GM18907 (cell line): ENCODE data around the gene NHS.
"Not testable (repeated sequence)": the region's sequence is repeated elsewhere in the genome, so short reads cannot be mapped to it uniquely, and the experiment has no call there.

ENCODE experiments used
- ATAC-seq: cut with Tn5 transposase; IDR thresholded peaks from one replicate; pipeline ENCODE4 v1.9.1; 2021; ENCODE audit warnings: mild to moderate bottlenecking, moderate library complexity; ENCODE audit not compliant: unreplicated experiment

NHS gene

DNA sequence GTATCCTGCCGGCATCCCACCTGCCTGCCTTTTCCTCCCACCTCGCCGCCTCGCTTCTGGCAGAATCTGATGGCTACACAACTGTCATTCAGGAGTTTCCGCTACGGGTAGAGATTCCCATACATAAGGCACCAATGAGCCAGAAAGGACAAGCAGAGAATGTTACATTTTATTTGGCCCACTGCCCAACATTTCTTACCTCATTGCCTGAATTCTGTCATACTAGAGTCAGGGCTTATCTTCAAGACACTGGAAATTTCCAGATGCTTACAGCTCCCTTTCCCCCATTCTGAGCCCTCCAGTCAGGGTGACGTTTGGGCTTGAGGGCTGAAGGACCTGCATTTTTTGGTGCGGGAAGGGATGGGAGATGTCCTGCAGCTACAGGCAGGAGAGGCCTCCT lies 113.0 kb downstream of the NHS start:
- ATAC-seq, result no peak

DNA sequence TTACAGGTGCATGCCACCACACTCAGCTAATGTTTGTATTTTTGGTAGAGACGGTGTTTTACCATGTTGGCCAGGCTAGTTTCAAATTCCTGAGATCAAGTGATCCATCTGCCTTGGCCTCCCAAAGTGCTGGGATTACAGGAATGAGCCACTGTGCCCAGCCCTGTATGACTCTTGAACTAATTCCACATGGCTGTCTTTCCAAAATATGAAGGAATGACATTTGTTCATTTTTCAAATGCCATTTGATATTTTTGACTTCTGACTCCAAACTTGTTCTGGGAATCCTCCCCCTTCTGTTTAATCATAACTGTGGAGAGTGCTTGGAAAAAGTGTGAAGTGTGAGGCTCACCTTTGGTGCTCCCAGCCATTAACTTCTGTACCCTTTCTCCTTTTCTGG lies 119.2 kb downstream of the NHS start:
- no peak for ATAC-seq

- no peak for ATAC-seq
Measured at GRCh38 chrX:17495052-17495451, 120.1 kb downstream of the NHS start.

GRCh38 chrX:17496407-17496806 lies 121.4 kb downstream of the NHS start:
- no peak for ATAC-seq

DNA sequence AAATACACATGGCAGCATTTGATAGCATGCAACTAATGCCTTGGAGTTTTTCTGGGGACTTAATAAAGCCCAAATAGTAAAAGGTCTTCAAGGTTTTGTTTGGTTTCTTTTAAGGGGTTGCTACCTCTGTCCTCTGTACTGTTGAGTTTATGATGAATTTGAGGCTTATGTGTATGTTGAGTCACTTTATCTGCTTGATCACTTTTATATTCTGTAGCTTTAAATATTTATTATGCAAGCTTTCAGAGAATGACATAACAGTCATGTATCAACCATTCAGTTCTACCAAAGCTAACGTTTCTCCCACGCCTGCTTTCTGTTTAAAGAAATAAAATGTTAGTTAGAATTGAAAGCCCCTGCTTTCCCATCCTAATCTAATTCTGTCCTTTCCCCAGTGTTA lies 122.2 kb downstream of the NHS start:
- no peak for ATAC-seq

DNA sequence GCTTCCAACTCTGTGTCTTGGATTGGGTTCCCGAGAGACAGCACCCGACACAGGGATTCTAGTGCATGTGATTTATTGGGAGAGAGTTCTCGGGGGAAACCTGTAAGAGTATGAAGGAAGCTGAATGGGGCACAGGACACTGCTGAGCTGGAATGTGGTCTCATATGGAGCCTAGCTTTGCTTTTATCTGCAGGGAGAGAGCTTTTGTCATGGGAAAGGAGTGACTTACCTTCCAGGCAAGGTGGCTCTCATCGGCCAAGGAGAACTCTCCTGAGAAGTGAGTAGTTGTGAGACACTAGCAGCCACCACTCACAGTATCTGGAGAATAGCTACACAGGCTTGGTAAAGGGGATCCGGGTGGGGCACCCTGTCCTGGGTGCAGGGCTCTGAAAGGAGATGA lies 124.5 kb downstream of the NHS start:
- ATAC-seq, result no peak

DNA sequence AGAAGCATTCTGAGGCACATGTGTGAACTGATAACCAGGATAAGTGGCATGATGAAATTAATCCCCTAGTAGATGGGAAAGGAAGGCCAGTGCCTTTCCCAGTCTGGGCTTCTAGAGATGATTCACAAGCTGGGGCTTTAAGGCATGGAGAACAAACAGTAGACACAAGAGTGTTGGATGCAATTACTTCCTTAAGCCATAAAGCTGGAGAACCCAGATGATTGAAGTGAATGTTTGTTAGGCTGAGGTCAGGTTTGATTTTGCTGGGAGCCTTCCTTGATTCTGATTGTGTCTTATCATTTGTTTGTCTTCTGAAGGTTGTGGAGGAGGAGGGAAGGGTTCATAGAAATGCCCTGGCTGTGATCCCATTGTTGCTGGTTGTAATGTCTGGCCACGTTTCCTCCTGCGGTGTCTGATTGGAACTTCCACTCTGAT lies 125.2 kb downstream of the NHS start:
- no peak for ATAC-seq

DNA sequence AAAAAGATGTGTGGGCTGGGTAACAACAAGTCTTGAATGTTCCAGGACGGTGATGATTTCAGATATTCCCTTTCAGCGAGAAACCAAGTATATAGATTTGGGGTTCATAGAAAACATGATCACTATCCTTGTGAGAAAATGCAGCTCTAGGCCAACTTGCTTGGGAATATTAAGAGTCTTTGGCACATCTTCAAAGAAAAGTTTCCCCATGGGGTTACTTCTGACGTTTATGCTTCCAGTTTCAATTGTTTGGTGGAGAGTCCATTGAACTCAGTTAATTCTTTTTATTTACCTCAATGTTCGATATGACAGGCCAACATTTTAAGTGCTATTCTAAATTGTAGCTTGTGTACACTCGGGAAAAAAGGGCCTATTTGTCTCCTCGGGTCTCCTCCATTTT lies 126.7 kb downstream of the NHS start:
- no peak for ATAC-seq

DNA sequence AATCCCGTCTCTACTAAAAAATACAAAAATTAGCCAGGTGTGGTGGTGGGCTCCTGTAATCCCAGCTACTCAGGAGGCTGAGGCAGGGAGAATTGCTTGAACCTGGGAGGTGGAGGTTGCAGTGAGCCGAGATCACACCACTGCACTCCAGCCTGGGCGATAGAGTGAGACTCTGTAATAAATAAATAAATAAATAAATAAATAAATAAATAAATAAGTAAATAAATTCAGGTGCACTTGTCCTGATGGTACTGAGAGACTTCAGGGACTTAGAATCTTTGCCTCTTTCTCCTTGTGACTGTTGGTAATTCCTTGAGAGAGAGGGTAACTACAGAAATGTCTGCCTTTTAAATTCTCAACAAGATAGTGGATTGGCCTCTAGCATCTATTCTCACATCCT lies 131.4 kb downstream of the NHS start:
- ATAC-seq, result not testable (repeated sequence)

DNA sequence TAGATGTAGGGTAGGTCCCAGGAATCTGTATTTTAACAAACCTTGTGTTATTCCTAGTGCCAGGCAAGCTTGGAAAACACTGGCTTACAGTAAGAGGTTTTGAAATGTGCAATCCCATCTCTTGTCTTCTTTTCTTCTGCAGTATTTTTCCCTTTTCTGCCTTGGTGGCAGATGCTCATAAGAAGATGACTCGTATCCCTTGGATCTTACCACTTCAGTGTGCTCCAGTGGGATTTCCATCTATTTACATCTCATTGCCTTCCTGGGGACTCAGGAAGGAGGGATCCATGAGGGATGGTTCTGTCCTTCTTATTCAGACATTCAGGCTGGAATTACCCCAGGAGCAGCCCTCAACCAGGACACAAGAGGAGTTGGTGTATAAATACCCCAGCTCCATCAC lies 136.6 kb downstream of the NHS start:
- ATAC-seq, result no peak

DNA sequence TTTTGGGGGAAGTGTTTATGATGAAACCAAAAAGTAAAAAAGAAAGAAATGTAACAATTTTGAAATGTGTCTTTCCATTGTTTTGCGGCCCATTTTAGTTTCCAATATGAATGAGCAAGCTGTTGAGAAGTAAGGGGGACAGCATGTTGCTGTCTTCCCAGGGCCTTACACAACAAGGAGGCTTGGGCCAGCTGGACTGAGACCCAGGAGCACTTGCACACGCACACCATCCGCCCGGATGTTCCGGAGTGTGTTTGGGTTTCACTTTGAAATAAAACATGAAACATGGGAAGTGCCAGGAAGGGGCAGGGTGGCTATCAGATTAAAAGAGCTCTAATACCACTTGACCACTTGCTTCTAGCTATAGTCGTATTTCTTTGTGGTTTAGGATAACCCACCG lies 144.4 kb downstream of the NHS start:
- no peak for ATAC-seq

GRCh38 chrX:17520016-17520615 lies 145.1 kb downstream of the NHS start:
- no peak for ATAC-seq

DNA sequence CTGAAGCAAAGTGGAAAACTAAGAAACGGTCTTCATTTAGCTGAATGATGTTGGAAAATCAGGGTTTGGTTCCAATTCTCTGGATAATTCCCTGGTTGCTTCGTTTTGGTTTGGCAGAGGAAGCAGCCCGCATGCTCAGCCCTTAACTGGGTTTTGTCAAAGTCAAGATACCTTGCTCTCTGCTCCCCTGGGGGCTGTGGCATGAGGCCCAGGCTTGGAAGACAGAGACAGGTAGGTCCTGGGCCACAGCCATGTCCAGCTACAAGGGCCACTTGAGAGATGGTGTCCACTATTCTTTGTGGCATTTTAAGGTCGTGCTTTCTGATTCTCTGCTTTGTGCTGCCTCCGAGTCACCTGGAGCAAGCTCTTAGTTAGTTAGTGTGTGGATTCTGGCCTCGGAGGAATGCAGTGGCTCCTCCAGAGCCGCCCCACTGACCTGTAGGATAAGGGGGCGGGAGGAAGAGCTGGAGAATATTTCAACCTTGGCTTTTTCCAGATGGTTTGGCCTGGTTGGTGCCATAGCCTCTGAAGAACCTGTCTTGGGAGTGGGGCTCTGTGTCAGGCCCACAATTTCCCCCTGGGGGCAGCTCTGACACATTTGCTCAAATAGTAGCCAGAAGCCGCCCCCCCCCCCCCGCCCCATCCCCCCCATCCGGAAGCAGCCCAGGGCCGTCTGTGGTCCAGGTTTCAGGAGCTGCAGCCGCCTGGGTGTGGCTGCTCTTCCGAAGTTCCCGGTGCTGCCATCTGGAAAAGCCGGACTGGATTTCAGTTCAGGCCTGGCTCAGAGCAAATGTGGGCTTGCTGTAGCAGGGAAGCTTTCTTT lies 147.1 kb downstream of the NHS start:
- ATAC-seq, result no peak

- ATAC-seq, result no peak
Measured at GRCh38 chrX:17525266-17525665, 150.3 kb downstream of the NHS start.

DNA sequence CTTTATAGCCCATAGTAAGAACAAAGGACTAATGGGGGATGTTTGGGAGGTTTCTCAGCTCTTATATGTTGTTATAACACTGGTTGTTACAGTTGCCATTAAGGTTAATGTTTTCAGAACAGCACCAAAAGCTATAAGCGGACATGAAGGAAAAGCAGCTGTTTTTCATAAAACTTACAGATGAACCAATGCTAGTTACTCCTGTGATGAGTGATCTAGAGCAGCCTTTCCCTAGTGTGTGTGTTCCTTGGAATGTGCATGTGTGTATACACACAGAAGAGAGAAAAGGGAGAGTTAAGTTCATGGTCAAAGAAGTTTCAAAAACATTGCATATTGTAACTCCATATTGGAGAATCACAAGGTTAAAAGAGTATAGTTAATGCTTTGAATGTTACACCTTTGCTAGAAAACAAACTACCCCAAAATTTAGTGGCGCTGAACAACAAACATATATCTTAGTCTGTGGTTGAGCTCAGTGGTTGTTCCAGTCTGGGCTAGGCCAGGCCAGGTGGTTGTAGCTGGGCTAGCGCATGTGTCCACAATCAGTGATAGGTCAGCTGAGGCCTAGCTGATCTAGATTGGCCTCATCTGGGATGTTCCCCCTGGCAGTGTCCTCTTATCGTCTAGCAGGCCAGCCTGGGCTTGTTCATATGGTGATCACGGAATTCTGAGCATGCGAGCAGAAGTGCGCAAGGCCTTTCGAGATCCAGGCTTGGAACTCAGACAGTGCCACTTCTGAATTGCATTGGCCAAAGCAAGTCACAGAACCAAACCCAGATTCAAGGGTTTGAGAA lies 151.0 kb downstream of the NHS start:
- no peak for ATAC-seq

DNA sequence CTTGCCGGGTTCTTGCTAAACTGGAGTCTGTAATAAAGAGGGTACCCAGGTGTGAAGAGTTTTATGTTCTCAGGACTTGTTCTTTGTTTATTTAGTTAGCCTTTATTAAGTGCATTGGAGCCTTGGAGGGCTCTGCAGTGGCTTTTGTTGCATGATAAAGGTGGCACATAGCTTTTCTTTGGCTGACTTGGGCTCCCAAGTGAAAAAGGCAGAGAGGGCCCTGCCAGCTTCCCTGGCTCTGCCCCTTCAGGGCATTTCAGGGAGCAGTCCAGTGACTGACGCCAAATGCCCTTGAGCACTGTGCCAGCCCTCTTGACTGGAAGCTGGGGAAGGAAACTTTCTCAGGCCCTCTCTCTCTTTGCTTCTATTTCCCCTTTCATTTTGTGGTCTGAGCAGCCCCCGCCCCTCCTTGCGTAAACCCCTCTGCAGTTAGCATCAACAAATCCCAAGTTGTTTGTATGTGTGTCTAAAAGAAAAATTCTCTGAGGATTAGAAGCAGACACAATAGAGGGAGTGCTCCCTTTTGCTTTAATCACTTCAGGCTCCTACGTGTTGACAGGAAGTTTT lies 152.2 kb downstream of the NHS start:
- ATAC-seq, result no peak

GRCh38 chrX:17527922-17528321 lies 152.9 kb downstream of the NHS start:
- ATAC-seq, result no peak

DNA sequence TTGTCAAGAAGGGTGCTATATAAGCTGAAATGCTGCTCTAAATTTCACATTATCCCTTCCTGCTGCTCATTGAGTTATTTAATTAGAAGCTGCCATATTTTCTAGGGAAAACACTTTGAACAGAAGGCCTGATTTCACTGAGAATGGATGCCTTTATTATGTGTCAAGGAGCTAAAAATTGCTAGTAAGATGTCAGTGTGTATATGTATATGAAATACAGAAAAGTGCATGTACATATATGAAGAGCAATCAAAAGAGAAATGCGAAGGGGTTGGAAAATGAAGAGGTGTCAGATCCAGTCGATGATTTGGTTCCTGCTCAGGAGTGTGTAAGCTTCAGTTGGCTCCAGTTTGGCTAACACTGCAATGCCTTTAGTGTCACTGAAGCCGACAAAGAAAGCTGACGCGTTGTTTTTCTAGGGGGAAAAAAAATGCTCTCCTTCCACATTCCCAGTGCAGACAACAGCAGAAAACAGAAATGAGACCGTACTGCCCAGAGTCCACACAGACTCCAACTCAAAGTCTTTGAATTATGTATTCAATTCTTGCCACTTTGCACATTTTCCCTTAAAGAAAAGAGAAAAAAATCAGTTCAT lies 154.2 kb downstream of the NHS start:
- no peak for ATAC-seq

- ATAC-seq, result no peak
Measured at GRCh38 chrX:17531500-17531899, 156.5 kb downstream of the NHS start.

DNA sequence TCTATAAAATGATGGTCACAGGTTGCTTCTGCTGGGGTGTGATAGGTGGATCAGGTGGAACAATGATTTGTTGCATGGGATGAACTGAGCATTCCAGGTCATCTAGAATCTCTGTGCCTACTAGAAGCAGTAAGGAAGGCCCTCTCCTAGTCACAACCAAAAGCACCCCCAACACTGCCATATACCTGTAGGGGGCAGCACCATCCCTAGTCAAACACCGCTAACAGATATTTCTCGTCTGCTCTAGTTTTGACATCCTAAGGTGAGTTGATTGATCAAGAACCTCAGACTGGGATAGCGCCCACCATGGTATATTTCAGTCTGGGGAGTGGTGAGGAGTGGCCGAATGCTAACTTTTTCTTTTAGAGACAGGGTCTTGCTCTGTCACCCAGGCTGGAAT lies 160.2 kb downstream of the NHS start:
- ATAC-seq, result peak; percentile 56

DNA sequence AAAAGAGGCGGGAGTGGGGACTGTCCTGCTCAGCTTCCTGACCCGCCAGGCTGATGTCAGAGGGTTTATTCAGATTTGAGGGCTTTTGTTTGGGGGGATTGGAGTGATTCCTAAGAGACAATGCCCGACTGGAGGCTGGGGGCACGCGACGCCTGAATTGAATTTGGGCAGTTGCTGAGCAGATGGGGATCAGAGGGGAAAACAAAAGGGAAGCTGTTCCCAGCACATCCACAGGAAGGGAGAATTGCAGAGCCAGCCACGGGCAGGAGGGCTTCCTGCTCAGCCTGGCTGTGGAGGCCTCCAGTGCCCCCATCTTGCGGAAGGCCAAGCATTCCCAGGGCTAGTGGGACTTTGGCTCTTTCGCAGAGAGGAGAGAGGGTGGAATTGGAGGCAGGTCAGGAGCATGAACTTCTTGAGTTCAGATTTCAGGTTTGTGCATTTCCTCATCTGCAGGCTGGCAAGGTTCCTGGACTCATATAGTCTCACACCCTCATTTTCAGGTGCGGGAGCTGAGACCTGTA lies 162.8 kb downstream of the NHS start:
- ATAC-seq, result no peak
